IPS DF 4.7 (cell line): Measurements from ENCODE around the gene CRABP1.

ENCODE experiments used
- DNase-seq: peaks from one replicate; pipeline ENCODE4 v3.0.0-alpha.2; 2013; ENCODE audit warnings: low spot score; ENCODE audit errors: extremely low read depth

Gene CRABP1

DNA sequence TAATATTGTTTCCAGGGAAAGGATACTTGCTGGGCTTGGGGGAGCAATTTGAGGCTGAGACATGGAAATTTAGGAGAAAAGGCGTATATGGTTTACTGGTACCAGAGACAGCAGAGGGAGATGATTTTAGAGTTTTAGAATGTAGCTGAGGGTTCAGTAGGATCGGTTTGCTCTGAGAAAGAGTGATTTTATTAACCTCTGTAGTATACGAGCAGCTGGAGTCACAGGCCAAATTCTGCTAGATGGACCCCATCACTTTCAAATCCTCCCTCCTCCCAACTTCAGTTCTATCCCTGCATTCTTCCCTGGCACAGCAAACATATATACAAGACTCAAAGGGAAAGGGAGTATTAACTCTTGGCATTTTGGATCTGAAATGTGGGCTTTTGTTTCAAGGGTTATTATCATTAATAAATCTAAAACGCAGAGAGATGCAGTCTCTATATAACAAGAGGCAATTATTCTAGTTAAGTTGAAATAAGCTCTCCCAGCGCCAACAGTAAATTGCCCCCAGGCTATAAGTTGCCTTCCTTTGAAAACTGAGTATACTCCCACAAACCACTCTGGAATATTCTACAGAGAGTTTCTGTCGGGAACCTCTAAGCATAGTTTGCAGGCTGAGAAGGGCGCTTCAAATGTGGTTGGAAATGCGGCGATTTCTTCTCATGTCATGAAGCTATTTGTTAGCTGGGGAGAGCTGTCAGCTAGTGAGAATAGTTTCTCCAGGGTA lies 5.4 kb downstream of the CRABP1 start:
- no peak for DNase-seq

DNA sequence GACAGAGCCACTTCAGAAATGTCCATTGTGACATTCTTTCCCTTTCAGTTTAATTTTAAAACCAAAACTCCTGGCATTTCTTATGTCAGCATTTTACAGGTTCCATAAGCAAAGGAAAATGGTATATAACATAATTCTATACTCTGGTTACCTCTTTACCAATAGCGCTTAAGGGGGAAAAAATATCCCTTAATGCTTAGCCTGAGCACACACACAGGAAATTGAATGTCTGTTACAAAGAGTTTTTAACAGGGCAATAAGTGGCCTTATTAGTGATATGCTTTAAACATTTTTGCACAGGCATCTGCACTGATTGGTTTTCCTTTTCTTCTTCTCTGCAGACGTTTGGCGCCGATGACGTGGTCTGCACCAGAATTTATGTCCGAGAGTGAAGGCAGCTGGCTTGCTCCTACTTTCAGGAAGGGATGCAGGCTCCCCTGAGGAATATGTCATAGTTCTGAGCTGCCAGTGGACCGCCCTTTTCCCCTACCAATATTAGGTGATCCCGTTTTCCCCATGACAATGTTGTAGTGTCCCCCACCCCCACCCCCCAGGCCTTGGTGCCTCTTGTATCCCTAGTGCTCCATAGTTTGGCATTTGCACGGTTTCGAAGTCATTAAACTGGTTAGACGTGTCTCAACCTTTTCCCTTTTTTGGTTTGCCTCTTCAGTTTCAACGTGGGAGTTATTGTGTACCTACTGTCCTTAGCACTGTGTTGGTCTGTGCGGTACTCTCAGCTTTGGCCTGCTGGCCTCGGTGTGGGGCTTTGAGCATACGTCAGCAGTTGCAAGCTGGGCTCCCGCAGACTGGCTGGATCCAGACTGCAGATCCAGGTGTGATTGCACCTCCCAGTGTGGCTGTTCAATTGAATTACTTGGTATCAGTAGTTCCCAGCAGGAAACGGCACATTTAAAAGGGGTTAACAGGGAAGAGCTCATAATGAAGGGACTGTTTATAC lies 7.7 kb downstream of the CRABP1 start:
- DNase-seq, result no peak

- no peak for DNase-seq
Observed at GRCh38 chr15:78350058-78350457, 9.9 kb downstream of the CRABP1 start.

- DNase-seq, result no peak
Observed at GRCh38 chr15:78351539-78351938, 11.4 kb downstream of the CRABP1 start.

DNA sequence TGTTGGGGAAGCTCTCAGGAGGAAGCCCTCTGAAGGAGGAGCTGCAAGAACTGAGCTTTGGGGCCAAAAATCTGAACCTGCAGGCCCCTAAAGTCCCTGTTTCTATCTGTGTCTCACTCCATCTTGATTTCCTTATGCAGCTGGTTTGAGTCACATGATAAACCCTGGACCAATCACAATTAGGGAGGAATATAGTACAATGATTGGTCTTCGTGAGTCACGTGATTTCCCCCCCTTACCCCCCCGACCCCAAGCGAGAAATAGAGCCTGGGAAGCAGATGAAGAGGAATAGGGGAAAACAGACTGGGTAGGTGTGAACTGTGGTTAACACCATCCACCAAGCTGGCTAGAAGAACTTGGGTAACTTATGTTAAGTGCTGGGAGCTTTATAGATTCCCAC lies 12.9 kb downstream of the CRABP1 start:
- DNase-seq, result no peak

- DNase-seq, result no peak
Observed at GRCh38 chr15:78355177-78355576, 15.0 kb downstream of the CRABP1 start.

- no peak for DNase-seq
Observed at GRCh38 chr15:78358102-78358870, 18.1 kb downstream of the CRABP1 start.

DNA sequence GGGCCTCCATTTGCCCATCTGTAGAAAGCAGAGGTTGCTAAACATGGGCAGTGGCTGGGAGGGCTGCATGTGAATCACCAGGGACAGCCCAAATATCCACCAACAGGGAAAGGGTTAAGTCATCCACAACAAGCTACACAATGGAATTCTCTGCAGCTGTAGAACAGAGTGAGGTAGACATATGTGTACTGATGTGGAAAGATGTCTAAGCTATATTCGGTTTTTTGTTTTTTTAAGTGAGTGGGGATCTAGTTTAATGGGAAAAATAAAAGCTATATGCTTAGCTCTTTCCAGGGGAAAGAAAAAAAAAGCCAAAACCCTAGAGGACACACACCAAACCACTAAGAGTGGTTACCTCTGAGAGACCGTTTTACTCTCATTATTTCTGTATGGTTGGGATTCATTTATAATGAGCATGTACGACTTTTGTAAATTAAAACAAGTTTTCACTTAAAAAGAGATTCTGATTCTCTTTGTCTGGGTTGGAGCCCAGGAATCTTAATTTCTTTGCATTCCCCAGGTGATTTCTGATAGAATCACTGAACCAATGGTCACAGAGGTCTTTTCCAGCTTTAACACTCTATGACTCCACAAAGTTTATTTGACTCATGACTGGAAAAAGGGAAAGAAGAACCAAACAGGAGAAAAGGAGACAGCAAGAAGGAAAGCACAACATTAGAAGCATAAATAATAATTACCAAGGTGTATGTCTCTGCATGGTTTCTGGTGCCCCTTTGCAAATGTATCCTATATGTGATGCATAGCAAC lies 19.1 kb downstream of the CRABP1 start:
- DNase-seq, result no peak

DNA sequence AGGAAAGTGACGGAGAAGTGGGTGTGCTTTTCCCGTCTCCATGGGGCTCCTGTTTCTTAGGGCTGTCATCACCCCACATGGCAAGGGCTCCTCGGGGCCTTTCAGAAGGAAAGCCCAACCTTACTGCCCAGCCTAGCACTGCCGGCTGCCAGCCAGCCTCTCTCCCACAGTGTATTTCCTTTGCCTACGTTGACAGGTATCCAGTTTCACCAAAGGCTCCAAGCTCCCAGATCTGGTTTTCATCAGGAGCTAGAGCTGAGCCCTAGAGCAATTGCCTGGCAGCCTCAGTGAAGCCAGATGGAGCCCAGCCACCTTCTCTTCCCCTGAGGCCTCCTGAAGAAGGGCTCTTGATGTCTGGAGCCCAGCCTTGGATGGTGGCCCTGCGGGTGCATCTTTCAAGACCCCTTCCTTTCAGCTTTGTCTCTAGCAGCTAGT lies 20.2 kb downstream of the CRABP1 start:
- no peak for DNase-seq

GRCh38 chr15:78360958-78361718 lies 21.0 kb downstream of the CRABP1 start:
- no peak for DNase-seq

DNA sequence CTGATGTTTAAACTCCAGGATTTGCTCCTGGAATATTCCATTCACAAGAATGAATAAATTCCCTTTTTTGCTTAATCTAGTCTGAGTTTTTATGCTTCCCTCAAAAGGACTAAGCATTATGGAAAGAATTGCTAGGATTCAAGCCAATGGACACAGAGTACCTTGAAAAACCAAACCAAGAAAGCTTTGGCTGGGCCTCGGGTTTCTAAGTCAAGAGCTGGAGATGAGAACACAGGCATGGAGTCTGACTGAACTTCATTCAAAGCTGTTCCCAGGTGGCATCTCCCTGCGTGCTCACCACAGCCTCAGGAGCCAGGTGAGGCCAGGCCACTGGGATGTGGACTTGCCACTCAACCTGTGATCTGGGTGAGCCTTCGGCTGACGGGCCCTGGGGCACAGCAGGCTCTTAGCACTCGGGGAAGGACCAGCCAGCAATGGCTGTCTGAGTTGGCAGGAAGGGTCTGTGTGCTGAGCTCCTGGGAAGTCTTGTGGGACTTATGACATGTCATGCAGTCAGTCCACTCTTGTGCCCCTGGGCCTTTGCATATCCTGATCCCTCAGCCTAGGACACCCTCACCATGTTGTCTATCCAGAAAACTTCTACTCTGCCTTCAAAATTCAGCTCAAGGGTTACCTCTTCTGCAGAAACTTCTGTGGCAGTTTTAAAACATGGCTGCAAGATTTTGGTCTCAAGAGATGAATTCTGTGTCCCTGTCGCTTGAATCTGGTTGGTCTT lies 21.8 kb downstream of the CRABP1 start:
- DNase-seq, result no peak

DNA sequence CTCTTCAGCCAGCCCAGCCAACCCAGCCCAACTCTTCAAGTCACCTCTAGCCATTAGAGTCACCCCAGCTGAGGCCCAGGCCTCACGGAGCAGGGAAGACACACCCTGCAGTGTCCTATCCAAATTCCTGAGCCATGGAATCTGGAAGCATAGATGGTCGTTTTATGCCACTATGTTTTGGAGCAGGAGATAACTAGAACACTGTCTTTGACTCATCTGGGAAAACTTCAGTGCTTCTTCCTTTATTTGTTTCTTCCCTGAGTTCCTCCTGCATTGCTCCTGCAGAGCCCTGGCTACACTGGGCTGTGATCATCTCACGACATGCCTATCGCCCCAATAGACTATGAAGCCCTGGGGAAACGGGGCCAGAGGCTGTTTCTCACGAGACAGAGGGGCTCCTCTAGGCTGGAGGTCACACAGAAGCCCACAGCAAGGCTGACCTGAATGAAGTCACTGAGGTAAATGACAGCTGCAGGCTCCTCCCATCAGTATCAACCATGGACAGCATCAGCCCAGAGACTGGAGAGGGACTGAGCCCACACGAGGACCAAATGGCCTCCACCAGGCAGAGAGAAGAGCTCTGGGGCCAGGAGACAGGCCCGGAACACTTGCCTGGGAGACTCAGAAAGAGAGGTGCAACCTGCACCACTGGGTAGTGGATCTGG lies 22.7 kb downstream of the CRABP1 start:
- no peak for DNase-seq

DNA sequence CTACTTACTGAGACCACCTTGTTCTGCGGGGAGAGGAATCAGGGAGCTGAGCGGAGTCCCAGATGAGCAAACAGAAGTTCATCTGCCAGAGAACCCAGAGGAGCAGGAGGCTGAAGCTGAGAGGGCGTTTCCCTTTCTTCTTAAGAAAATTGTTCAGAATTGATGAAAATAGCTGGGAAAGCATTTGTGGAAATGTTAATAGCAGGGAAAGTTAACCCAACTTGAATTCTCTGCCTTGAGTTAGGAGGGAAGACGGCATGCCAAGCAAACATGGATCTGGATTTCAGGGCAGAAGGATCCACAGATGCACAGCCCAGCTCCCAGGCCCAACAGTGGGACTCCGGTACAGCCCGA lies 23.2 kb downstream of the CRABP1 start:
- DNase-seq, result no peak

- DNase-seq, result no peak
Observed at GRCh38 chr15:78364233-78364632, 24.1 kb downstream of the CRABP1 start.

DNA sequence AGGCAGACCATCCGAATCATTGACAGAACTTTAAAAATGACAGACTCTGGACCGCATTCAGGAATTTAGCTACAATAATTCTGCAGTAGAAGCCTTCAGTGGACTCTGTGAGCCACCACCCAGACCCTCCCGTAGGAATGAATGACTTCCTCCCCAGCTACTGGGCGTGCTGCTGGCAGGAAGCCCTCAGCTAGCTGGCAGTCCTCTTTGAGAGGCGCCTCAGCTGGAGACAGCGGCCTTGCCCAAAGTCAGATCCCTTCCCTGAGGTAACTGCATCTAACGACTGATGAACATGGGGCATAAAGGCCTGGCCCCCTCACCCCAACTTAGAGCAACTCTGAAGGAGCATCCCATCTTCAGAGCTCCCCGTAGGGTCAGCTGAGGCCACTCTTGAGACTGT lies 25.8 kb downstream of the CRABP1 start:
- DNase-seq, result no peak

- no peak for DNase-seq
Observed at GRCh38 chr15:78366342-78366741, 26.2 kb downstream of the CRABP1 start.

DNA sequence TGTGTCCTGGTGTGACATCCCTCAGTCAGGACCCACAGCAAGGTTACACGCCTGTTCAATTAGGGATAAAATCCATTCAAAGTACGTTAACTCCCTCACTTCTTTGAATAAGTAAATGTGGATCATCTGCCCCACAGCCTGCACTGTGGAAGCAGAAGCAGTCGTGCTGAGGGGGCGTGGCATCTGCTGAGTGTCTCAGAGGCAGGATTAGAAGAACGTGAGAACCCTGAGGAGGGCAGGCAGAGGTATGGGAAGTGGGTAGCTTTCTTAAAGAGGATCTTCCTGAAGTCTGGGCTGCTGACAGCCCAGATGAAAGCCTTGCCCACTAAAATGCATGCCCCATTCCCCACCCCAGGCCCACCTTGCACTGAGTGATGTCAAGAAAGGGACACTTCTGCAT lies 28.5 kb downstream of the CRABP1 start:
- no peak for DNase-seq

GRCh38 chr15:78369161-78369560 lies 29.0 kb downstream of the CRABP1 start:
- no peak for DNase-seq

DNA sequence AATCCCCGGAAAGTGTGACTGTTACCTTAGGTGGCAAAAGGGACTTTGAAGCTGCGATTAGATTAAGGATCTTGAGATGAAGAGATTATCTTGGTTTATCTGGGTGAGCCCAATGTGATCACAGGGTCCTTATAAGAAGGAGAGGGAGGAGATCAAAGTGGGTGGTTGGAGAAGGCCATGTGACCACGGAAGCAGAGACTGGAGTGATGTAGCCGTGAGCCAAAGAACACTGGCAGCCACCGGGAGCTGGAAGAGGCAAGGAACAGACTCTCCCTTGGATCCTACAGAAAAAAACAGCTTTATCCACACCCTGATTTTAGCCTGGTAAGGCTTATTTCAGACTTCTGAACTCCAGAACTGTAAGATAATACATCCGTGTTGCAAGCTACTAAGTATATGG lies 29.9 kb downstream of the CRABP1 start:
- DNase-seq, result no peak
